CD4-positive, alpha-beta T cell treated with Interleukin-6 for 4 hours (primary cell): ENCODE data around the gene RIPK4.
"Not testable (repeated sequence)": the region's sequence is repeated elsewhere in the genome, so short reads cannot be mapped to it uniquely, and the experiment has no call there.

Experiments used
- DNase-seq: peaks from one replicate; pipeline ENCODE4 v3.0.0-alpha.2; 2020; ENCODE audit warnings: mixed read lengths

RIPK4 gene

GRCh38 chr21:41712730-41713129 is 54.1 kb downstream of the RIPK4 start:
- DNase-seq: no peak

- no peak for DNase-seq
Measured at GRCh38 chr21:41712201-41712600, 54.7 kb downstream of the RIPK4 start.

GRCh38 chr21:41711416-41712007 is 55.3 kb downstream of the RIPK4 start:
- DNase-seq: no peak

- DNase-seq: no peak
Measured at GRCh38 chr21:41710823-41711160, 56.1 kb downstream of the RIPK4 start.

GRCh38 chr21:41709965-41710822 is 56.7 kb downstream of the RIPK4 start:
- DNase-seq: no peak

GRCh38 chr21:41709166-41709565 is 57.7 kb downstream of the RIPK4 start:
- no peak for DNase-seq

- DNase-seq: no peak
Measured at GRCh38 chr21:41707960-41708330, 58.9 kb downstream of the RIPK4 start.

GRCh38 chr21:41707231-41707959 is 59.5 kb downstream of the RIPK4 start:
- DNase-seq: no peak

GRCh38 chr21:41706678-41707077 is 60.2 kb downstream of the RIPK4 start:
- no peak for DNase-seq

- no peak for DNase-seq
Measured at GRCh38 chr21:41706263-41706639, 60.6 kb downstream of the RIPK4 start.

GRCh38 chr21:41705546-41706262 is 61.1 kb downstream of the RIPK4 start:
- no peak for DNase-seq

GRCh38 chr21:41703857-41704501 is 62.9 kb downstream of the RIPK4 start:
- no peak for DNase-seq

- DNase-seq: no peak
Measured at GRCh38 chr21:41701749-41702148, 65.1 kb downstream of the RIPK4 start.

- no peak for DNase-seq
Measured at GRCh38 chr21:41699311-41699710, 67.5 kb downstream of the RIPK4 start.

GRCh38 chr21:41698071-41698470 is 68.8 kb downstream of the RIPK4 start:
- no peak for DNase-seq

- DNase-seq: no peak
Measured at GRCh38 chr21:41695513-41695912, 71.3 kb downstream of the RIPK4 start.

GRCh38 chr21:41694042-41694441 is 72.8 kb downstream of the RIPK4 start:
- not testable (repeated sequence) for DNase-seq

GRCh38 chr21:41692185-41692565 is 74.7 kb downstream of the RIPK4 start:
- no peak for DNase-seq

GRCh38 chr21:41691205-41692184 is 75.4 kb downstream of the RIPK4 start:
- DNase-seq: no peak
